Measurements from ENCODE around the gene RHOB.

DNA sequence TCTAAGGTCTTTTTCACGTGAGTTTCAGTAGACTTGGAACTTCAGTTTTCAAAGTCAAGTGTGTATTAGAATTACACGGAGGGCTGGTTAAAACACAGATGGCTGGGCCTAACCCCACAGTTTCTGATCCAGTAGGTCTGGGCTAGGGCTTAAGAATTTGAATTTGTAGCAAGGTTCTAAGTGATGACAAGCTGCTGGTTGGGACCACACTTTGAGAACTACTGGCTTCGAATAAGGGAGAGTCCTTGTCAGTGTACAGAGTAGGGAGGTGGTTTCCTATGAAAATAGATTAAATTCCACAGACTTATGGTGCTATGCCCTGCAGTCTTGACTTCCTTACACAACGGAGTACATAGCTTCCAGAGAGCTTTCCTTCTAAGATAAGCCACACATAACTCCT, 4.5 kb downstream of the RHOB start:
- TF ChIP-seq TAF1 (IDR thresholded peaks at IDR 0.05; ENCODE audit: borderline replicate concordance, insufficient read depth, low read length) (no peak), FOXP2 (optimal IDR thresholded peaks at IDR 0.05; ENCODE audit: borderline replicate concordance, extremely low read depth, extremely low read length, insufficient read depth) (no peak), POLR2AphosphoS5 (IDR thresholded peaks at IDR 0.05; ENCODE audit: low read depth, low read length) (no peak), SIN3A (IDR thresholded peaks at IDR 0.05; ENCODE audit: borderline replicate concordance, insufficient read depth, low read length) (no peak)
- TF ChIP-seq, protein P1, sequence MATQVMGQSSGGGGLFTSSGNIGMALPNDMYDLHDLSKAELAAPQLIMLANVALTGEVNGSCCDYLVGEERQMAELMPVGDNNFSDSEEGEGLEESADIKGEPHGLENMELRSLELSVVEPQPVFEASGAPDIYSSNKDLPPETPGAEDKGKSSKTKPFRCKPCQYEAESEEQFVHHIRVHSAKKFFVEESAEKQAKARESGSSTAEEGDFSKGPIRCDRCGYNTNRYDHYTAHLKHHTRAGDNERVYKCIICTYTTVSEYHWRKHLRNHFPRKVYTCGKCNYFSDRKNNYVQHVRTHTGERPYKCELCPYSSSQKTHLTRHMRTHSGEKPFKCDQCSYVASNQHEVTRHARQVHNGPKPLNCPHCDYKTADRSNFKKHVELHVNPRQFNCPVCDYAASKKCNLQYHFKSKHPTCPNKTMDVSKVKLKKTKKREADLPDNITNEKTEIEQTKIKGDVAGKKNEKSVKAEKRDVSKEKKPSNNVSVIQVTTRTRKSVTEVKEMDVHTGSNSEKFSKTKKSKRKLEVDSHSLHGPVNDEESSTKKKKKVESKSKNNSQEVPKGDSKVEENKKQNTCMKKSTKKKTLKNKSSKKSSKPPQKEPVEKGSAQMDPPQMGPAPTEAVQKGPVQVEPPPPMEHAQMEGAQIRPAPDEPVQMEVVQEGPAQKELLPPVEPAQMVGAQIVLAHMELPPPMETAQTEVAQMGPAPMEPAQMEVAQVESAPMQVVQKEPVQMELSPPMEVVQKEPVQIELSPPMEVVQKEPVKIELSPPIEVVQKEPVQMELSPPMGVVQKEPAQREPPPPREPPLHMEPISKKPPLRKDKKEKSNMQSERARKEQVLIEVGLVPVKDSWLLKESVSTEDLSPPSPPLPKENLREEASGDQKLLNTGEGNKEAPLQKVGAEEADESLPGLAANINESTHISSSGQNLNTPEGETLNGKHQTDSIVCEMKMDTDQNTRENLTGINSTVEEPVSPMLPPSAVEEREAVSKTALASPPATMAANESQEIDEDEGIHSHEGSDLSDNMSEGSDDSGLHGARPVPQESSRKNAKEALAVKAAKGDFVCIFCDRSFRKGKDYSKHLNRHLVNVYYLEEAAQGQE (IDR thresholded peaks at IDR 0.05; ENCODE audit: insufficient read depth in 1 of 2, low read depth in 2 of 2, low read length in 2 of 2): no peak

Measured in PFSK-1 (cell line).